ENCODE data around the gene BST2.

BST2 gene

GRCh38 chr19:17450264-17451075, 45.0 kb upstream of the BST2 start:
- Histone ChIP-seq H3K79me2 (ENCODE audit: insufficient read depth, low read length) (no peaks in the 10 kb centered on the region), H3K27me3 (ENCODE audit: insufficient read depth, low read length, poor library complexity) (peaks cover 15% of the 10 kb centered on the region), H3K4me3 (ENCODE audit: low read depth in 1 of 2, low read length in 2 of 2) (no peak overlapping the region), H3K4me2 (ENCODE audit: insufficient read depth, low read length) (no peak overlapping the region), H3K27ac (ENCODE audit: low read length) (no peak overlapping the region), H3K9ac (ENCODE audit: low read depth, low read length) (no peak overlapping the region), H3K36me3 (ENCODE audit: insufficient read depth, low read length) (no peaks in the 10 kb centered on the region), H4K20me1 (ENCODE audit: insufficient read depth, low read length) (no peaks in the 10 kb centered on the region), H3K9me3 (ENCODE audit: insufficient read depth, low read length, severe bottlenecking) (no peaks in the 10 kb centered on the region), H3K4me1 (ENCODE audit: insufficient read depth, low read length) (peaks cover 13% of the 10 kb centered on the region), H2AFZ (ENCODE audit: low read depth, low read length) (no peak overlapping the region)
- no peak for TF ChIP-seq EZH2 (IDR thresholded peaks at IDR 0.05; ENCODE audit: borderline replicate concordance, low read depth, low read length, severe bottlenecking)
- no peak for TF ChIP-seq CTCF (IDR thresholded peaks at IDR 0.05; ENCODE audit: borderline replicate concordance, extremely low read depth, low read length, poor library complexity, severe bottlenecking)
- peak; percentile 20; the same call in 1 of the 3 replicates for ATAC-seq (ENCODE audit: insufficient read depth, low read depth)
- DNase-seq, result peak; percentile 25

- Histone ChIP-seq H3K9ac (ENCODE audit: low read depth, low read length) (peak within 1 kb of the TSS; percentile 9; the same call in 1 of the 2 replicates), H3K4me2 (ENCODE audit: insufficient read depth, low read length) (peak within 1 kb of the TSS; percentile 51)
- no peak for DNase-seq
Measured at GRCh38 chr19:17448131-17448967, 42.9 kb upstream of the BST2 start, which contains the start of gene TMEM221. TMEM221 (minus strand) TSS chr19:17448668; CDS start chr19:17448462, 206 bp downstream.

GRCh38 chr19:17447704-17448130, 42.3 kb upstream of the BST2 start:
- ATAC-seq (ENCODE audit: insufficient read depth, low read depth) (no peak), DNase-seq (no peak)
- Histone ChIP-seq H3K4me3 (ENCODE audit: low read depth in 1 of 2, low read length in 2 of 2) (no peak overlapping the region), H3K4me1 (ENCODE audit: insufficient read depth, low read length) (peaks cover 13% of the 10 kb centered on the region), H3K79me2 (ENCODE audit: insufficient read depth, low read length) (no peaks in the 10 kb centered on the region), H3K27ac (ENCODE audit: low read length) (no peak overlapping the region), H3K36me3 (ENCODE audit: insufficient read depth, low read length) (no peaks in the 10 kb centered on the region), H3K4me2 (ENCODE audit: insufficient read depth, low read length) (peak overlapping the region; percentile 51; the same call in 1 of the 2 replicates), H3K9ac (ENCODE audit: low read depth, low read length) (no peak overlapping the region), H2AFZ (ENCODE audit: low read depth, low read length) (no peak overlapping the region), H3K27me3 (ENCODE audit: insufficient read depth, low read length, poor library complexity) (peaks cover 15% of the 10 kb centered on the region), H4K20me1 (ENCODE audit: insufficient read depth, low read length) (no peaks in the 10 kb centered on the region), H3K9me3 (ENCODE audit: insufficient read depth, low read length, severe bottlenecking) (no peaks in the 10 kb centered on the region)
- TF ChIP-seq EZH2 (IDR thresholded peaks at IDR 0.05; ENCODE audit: borderline replicate concordance, low read depth, low read length, severe bottlenecking), result no peak
- no peak for TF ChIP-seq CTCF (IDR thresholded peaks at IDR 0.05; ENCODE audit: borderline replicate concordance, extremely low read depth, low read length, poor library complexity, severe bottlenecking)

More at GRCh38 chr19:17448131-17448967, 42.9 kb upstream of the BST2 start, which contains the start of gene TMEM221:
- Histone ChIP-seq H3K79me2 (ENCODE audit: insufficient read depth, low read length) (no peaks in the 10 kb centered on the region), H2AFZ (ENCODE audit: low read depth, low read length) (no peak within 1 kb of the TSS), H3K27me3 (ENCODE audit: insufficient read depth, low read length, poor library complexity) (peaks cover 15% of the 10 kb centered on the region), H3K9me3 (ENCODE audit: insufficient read depth, low read length, severe bottlenecking) (no peaks in the 10 kb centered on the region), H3K4me3 (ENCODE audit: low read depth in 1 of 2, low read length in 2 of 2) (peak within 1 kb of the TSS in 1 of 2 experiments; percentile 36; a peak in 2 of 4 replicates), H4K20me1 (ENCODE audit: insufficient read depth, low read length) (no peaks in the 10 kb centered on the region), H3K36me3 (ENCODE audit: insufficient read depth, low read length) (no peaks in the 10 kb centered on the region), H3K27ac (ENCODE audit: low read length) (no peak within 1 kb of the TSS), H3K4me1 (ENCODE audit: insufficient read depth, low read length) (peaks cover 13% of the 10 kb centered on the region)
- TF ChIP-seq EZH2 (IDR thresholded peaks at IDR 0.05; ENCODE audit: borderline replicate concordance, low read depth, low read length, severe bottlenecking) (no peak), CTCF (IDR thresholded peaks at IDR 0.05; ENCODE audit: borderline replicate concordance, extremely low read depth, low read length, poor library complexity, severe bottlenecking) (peak; percentile 33)
- ATAC-seq (ENCODE audit: insufficient read depth, low read depth), result no peak; the same call in 2 of the 3 replicates

Measured in DND-41 (cell line).